ENCODE measurements around the gene DLX4.

DNA sequence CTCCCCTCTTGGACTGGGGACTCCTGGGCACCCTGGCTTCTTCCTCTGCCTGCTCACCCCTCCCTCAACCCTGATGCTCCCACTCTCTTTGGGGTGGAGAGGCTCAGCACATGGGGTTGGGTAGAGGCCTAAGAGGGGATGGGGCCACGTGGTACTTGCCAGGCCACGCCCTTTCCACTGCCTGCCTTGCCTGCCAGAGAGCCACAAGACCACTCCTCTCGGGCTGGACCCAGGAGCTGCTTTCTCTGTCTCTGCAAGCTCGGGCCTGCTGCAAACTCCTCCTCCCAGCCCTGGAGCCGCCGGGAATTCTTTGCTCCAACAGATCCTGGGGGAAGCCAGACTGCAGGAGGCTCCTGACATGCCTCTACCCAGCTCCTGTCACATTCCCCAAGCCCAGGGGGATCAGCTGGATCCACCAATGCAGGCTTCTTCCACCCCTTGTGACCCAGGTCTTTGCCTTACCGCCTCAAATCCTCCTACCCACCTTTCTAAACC, 11.8 kb downstream of the DLX4 start:
- no peak for TF ChIP-seq EZH2phosphoT487 (IDR thresholded peaks at IDR 0.05; ENCODE audit: insufficient read depth, low read depth)
- TF ChIP-seq EZH2 (IDR thresholded peaks at IDR 0.05; ENCODE audit: insufficient read depth, poor library complexity, severe bottlenecking) = no peak
